M059J (cell line): ENCODE measurements around the gene DNAI2. TPM values are rescaled to one million over a fixed set of nuclear protein-coding genes. Genes with fewer than 3 reads are reported as not detected.
"Not testable (repeated sequence)": the region's sequence is repeated elsewhere in the genome, so short reads cannot be mapped to it uniquely, and the experiment has no call there.

Experiments
- DNase-seq: peaks from one replicate; pipeline ENCODE4 v3.0.0-alpha.2; 2012; ENCODE audit warnings: low read depth
- total RNA-seq: library from RNA; depleted of rRNA; stranded (reverse); fragments of >200 nt; shearing (Covaris generic); gene quantifications from 2 replicates; pipeline ENCODE4 v1.2.3, GENCODE V29; 2014

The DNAI2 gene
- total RNA-seq, 1 experiment from 2014 or later = not detected

DNA sequence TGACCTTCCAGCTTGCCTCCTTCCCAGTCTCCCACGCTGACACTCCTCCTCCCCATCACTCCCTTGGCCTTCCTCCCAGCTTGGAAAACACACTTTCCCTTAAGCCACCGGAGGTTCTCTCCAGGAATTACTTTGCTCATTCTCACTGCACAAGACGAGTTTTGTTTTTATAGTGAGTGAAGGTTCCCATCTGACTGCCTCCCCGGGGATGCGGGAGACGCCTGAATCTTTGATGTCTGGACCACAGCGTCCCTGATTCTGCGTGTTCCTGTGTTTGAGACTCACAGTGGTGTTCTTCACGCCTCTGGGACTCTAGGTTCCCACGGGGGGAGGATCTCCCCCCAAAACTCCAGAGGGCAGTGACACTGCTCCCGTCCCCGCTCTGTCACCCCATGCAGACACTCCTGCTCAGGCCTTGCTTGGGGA, 2.0 kb downstream of the DNAI2 start:
- no peak for DNase-seq

DNA sequence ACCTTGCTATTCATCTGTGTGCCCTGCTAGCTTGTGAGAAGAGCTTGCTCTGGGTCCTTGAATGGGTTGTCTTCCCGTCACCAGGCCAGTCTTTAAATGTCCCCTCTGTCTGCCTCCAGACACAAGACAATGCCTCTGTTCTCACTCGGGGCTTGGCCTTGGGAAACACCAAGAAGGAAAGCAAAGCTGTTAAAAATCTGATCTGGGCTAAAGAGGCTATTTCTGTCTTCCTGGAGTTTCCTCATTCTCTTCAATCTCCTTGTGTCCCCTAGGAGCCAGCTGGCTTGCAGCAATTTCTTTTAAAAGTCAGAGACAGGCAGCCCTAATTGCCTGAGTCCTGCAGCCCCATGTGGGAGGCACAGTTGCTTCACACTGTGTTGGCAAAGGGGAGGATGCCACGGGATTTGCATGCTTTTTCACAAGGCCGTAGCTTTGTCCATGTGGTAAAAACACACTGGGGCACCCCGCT, 2.5 kb downstream of the DNAI2 start:
- no peak for DNase-seq

GRCh38 chr17:74277935-74278334, 3.9 kb downstream of the DNAI2 start:
- DNase-seq = no peak

DNA sequence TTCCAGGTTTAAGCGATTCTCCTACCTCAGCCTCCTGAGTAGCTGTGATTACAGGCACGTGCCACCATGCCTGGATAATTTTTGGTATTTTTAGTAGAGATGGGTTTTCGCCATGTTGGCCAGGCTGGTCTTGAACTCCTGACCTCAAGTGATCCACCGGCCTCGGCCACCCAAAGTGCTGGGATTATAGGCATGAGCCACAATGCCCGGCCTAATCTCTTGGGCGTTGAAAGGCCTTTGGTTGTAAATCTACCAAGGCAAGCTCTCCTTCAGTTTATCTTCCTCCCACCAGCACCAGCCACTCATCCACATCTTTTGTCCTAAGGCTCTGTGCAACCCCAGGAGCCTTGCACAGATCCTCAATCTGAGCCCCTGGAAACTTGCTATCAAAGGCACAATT, 5.6 kb downstream of the DNAI2 start:
- not testable (repeated sequence) for DNase-seq

GRCh38 chr17:74280093-74280513, 6.1 kb downstream of the DNAI2 start:
- DNase-seq = no peak

DNA sequence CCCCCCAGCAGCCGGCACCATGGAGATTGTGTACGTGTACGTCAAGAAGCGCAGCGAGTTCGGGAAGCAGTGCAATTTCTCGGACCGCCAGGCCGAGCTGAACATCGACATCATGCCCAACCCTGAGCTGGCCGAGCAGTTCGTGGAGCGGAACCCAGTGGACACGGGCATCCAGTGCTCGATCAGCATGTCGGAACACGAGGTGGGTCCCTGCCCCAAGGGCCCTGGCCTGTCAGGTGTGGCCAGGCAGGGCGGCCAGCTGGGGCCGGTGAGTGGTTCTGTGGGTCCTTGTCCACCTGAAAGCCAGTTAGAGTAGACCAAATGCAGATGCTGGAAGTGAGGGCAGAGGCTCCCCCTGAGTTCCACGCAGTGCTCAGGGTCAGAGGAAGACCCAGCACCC, 7.8 kb downstream of the DNAI2 start:
- DNase-seq = no peak

- DNase-seq = not testable (repeated sequence)
Measured at GRCh38 chr17:74282274-74282586, 8.2 kb downstream of the DNAI2 start.

GRCh38 chr17:74282587-74283370, 8.7 kb downstream of the DNAI2 start:
- peak; percentile 63 for DNase-seq

GRCh38 chr17:74283371-74283673, 9.3 kb downstream of the DNAI2 start:
- no peak for DNase-seq

DNA sequence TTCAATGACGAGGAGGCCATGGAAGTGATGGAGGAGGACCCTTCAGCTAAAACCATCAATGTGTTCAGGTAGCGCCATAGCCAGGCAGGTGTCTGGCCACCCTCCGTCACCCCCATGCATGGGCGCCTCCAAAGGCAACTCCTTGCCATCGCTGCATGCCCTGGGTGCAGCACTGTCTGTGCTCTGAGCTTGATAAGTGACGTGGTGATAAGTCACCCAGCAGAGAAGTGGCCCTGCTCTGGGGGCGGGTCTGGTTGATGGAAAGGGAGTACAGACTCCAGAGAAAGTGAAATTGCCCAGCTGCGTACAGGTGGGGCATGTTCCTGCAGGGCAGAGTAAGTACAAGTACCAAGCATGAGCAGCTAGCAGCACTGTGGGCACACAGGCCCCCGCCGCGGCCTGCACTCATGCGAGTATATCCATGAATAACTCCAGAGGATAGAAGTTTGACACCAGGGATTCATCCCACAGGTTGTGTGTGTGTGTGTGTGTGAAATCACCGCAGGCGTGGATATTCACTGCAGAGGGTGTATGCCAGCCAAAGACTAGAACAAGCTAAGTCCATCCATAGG, 13.1 kb downstream of the DNAI2 start:
- no peak for DNase-seq

DNA sequence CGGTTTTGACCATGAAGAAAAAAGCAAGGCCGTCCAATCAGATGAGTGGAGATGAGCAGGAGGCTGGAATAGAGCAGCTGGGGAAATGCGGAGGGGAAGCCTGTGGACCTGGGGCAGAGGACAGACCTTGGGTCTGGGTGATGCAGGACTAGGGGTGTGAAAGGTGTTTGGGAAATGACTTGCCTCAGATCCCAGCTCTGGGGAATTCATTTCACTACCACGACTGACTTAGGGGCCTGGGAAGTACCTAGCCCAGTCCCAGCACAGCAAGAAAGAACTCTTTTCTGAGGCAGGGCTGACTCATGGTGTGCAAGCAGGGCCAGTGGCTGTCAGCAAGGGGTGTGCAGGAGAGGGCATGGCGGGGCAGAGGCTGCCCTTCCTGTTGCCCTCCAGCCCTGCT, 14.8 kb downstream of the DNAI2 start:
- DNase-seq = peak; percentile 38

GRCh38 chr17:74289688-74290087, 15.7 kb downstream of the DNAI2 start:
- no peak for DNase-seq

DNA sequence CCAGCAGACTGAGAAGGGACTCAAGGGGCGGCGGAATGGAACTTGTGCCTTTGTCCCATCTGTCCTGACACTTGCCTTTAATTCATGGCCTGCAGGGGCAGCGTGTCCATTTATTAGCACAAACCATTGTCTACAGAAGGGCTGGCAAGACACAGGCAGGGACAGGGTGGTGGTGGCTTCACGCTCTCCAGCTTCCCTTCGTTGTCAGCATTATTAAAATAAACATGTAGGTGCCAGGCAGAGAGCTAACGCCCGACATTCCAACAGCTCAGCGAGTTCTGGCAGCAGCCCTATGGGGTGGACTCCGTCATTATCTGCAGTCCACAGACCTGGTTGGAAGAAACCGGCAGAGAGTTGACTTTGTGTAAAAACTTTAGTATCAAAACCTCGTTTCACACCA, 16.3 kb downstream of the DNAI2 start:
- DNase-seq = no peak

GRCh38 chr17:74292495-74292894, 18.5 kb downstream of the DNAI2 start:
- DNase-seq = no peak

DNA sequence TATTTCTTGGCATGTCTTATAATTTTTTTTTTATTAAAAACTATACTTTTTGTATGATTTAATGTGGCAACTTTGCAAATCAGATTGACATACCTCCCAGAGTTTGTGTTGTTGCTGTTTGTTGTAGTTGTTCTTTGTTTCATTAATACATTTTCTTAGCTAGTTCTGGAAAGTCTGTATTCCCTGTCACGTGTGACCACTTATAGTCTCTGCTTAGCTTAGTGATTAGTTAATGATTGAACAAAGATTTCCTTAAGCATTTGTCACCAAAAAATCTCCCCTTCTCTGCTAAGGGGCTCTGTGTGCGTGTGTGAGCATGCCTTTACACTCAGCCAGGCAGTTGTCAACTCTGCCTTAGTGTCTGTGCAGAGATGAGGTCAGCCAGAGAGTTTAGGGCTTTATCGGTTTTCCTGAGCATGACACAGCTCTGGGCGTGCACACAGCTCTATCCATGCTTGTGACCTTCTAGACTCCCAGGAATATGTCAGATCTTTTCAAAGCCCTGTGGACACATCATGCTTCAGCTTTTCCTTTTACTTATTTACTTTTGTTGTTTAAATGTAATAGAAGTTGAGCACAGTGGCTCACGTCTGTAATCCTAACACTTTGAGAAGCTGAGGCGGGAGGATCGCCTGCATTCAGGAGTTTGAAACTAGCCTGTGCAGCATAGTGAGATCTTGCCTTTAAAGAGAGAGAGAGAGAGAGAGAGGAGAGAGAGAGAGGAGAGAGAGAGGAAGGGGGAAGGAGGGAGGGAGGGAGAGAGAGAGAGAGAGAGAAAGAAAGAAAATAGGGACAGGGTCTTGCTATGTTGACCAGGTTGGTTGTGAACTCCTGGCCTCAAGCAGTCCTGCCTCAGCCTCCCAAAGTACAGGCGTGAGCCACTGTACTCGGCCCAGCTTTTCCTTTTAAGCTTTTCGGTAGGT, 21.9 kb downstream of the DNAI2 start:
- DNase-seq = peak; percentile 30

GRCh38 chr17:74296548-74296936, 22.5 kb downstream of the DNAI2 start:
- DNase-seq = peak; percentile 62

DNA sequence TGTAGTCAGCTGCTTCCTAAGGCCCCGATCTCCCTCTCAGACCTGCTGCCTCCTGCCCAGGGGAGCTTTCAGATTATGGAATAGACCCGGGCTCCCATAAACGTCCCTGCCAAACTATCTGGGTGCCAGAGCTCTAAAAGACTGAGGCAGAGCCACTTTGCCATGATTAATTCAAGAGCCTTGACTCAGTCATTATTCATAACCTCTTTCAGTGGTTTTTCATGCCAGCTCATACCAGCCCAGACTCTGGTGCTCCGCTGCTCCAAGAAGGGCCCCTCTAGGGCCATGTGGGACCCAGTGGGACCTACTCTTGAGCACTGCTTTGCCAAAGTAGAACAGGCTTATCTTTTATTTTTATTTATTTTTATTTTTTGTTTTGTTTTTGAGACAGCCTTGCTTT, 23.9 kb downstream of the DNAI2 start:
- DNase-seq = peak; percentile 75

GRCh38 chr17:74298778-74299177, 24.7 kb downstream of the DNAI2 start:
- no peak for DNase-seq

GRCh38 chr17:74299226-74300009, 25.4 kb downstream of the DNAI2 start:
- no peak for DNase-seq

GRCh38 chr17:74303305-74303704, 29.3 kb downstream of the DNAI2 start:
- DNase-seq = no peak

DNA sequence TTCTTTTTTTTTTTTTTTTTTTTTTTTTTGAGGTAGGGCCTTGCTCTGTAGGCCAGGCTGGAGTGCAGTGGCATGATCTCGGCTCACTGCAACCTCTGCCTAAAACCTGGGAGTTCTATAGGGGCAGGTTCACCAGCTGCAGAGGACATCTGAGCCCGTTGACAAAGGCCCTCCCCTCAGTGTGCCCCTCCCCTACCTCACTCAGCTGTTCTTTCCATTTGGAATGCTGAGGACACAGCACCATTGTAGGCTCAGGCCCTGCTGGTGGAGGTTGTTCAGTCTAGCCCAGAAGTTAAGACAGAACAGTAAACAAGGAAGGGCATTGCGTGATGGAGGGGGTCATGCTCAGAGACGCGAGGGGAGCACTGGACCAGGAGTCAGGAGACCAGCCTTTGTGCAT, 30.1 kb downstream of the DNAI2 start:
- no peak for DNase-seq
